ENCODE measurements around the gene ADAMTSL5. TPM values are rescaled to one million over a fixed set of nuclear protein-coding genes. Genes with fewer than 3 reads are reported as not detected.
A peak's percentile ranks its signal among the peaks of the same experiment; 100 is the strongest.

Gene ADAMTSL5
- total RNA-seq, 4 donors from 2014 or later: 1.3 to 9.7 (median 3.6) TPM

GRCh38 chr19:1489463-1490310 is 23.1 kb downstream of the ADAMTSL5 start:
- H3K9me3 ChIP-seq: no peaks in the 10 kb centered on the region

GRCh38 chr19:1488282-1488601 is 24.6 kb downstream of the ADAMTSL5 start:
- 87 to 93% methylated on average over 7 to 8 of the region's 11 CpGs for WGBS, 2 donors (ENCODE audit: low coverage in 1 of 2)
- Histone ChIP-seq H3K27me3 (peaks cover 19% of the 10 kb centered on the region), H3K4me1 (peaks cover 0 to 23% (median 12%) of the 10 kb centered on the region in 3 donors), H3K27ac (no peak overlapping the region), H3K36me3 (no peaks in the 10 kb centered on the region), H3K9me3 (no peaks in the 10 kb centered on the region), H3K4me3 (no peak overlapping the region)
- no peak for ATAC-seq
- TF ChIP-seq EP300 (IDR thresholded peaks at IDR 0.05) (no peak), POLR2A (IDR thresholded peaks at IDR 0.05) (no peak), POLR2AphosphoS5 (IDR thresholded peaks at IDR 0.05) (no peak)
- TF ChIP-seq, protein P1, sequence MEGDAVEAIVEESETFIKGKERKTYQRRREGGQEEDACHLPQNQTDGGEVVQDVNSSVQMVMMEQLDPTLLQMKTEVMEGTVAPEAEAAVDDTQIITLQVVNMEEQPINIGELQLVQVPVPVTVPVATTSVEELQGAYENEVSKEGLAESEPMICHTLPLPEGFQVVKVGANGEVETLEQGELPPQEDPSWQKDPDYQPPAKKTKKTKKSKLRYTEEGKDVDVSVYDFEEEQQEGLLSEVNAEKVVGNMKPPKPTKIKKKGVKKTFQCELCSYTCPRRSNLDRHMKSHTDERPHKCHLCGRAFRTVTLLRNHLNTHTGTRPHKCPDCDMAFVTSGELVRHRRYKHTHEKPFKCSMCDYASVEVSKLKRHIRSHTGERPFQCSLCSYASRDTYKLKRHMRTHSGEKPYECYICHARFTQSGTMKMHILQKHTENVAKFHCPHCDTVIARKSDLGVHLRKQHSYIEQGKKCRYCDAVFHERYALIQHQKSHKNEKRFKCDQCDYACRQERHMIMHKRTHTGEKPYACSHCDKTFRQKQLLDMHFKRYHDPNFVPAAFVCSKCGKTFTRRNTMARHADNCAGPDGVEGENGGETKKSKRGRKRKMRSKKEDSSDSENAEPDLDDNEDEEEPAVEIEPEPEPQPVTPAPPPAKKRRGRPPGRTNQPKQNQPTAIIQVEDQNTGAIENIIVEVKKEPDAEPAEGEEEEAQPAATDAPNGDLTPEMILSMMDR (IDR thresholded peaks at IDR 0.05): no peak

More at GRCh38 chr19:1489463-1490310, 23.1 kb downstream of the ADAMTSL5 start:
- Histone ChIP-seq H3K36me3 (no peaks in the 10 kb centered on the region), H3K27ac (peak overlapping the region; percentile 2 to 90 (median 78)), H3K27me3 (peaks cover 19% of the 10 kb centered on the region), H3K4me1 (peaks cover 0 to 23% (median 12%) of the 10 kb centered on the region in 3 donors), H3K4me3 (peak overlapping the region; percentile 43 to 62)
- no peak for ATAC-seq
- TF ChIP-seq POLR2AphosphoS5 (IDR thresholded peaks at IDR 0.05): no peak
- no peak for TF ChIP-seq EP300 (IDR thresholded peaks at IDR 0.05)
- no CpG with 5 or more reads among the region's 37 CpGs for WGBS, 2 donors (ENCODE audit: low coverage in 1 of 2)

GRCh38 chr19:1487576-1488281 is 25.1 kb downstream of the ADAMTSL5 start:
- TF ChIP-seq, protein P1 (IDR thresholded peaks at IDR 0.05): no peak
- TF ChIP-seq EP300 (IDR thresholded peaks at IDR 0.05) (no peak), POLR2A (IDR thresholded peaks at IDR 0.05) (no peak), POLR2AphosphoS5 (IDR thresholded peaks at IDR 0.05) (no peak)
- Histone ChIP-seq H3K36me3 (no peaks in the 10 kb centered on the region), H3K27ac (no peak overlapping the region), H3K4me3 (no peak overlapping the region), H3K4me1 (peaks cover 0 to 23% (median 12%) of the 10 kb centered on the region in 3 donors), H3K9me3 (no peaks in the 10 kb centered on the region), H3K27me3 (peaks cover 16% of the 10 kb centered on the region)
- ATAC-seq: no peak
- no CpG with 5 or more reads among the region's 40 CpGs for WGBS, 2 donors (ENCODE audit: low coverage in 1 of 2)

GRCh38 chr19:1486720-1487575 is 25.9 kb downstream of the ADAMTSL5 start:
- ATAC-seq: no peak
- no peaks in the 10 kb centered on the region for H3K36me3 ChIP-seq
- H3K9me3 ChIP-seq: no peaks in the 10 kb centered on the region
- H3K27ac ChIP-seq: no peak overlapping the region
- WGBS, 2 donors (ENCODE audit: low coverage in 1 of 2): 82 to 93% methylated on average over 2 to 3 of the region's 56 CpGs
- H3K4me3 ChIP-seq: no peak overlapping the region
- H3K27me3 ChIP-seq: peaks cover 8% of the 10 kb centered on the region
- H3K4me1 ChIP-seq: peaks cover 0 to 23% (median 12%) of the 10 kb centered on the region in 3 donors
- TF ChIP-seq, protein P1 (IDR thresholded peaks at IDR 0.05): no peak
- no peak for TF ChIP-seq POLR2AphosphoS5 (IDR thresholded peaks at IDR 0.05)
- TF ChIP-seq POLR2A (IDR thresholded peaks at IDR 0.05): no peak
- TF ChIP-seq EP300 (IDR thresholded peaks at IDR 0.05): no peak

DNA sequence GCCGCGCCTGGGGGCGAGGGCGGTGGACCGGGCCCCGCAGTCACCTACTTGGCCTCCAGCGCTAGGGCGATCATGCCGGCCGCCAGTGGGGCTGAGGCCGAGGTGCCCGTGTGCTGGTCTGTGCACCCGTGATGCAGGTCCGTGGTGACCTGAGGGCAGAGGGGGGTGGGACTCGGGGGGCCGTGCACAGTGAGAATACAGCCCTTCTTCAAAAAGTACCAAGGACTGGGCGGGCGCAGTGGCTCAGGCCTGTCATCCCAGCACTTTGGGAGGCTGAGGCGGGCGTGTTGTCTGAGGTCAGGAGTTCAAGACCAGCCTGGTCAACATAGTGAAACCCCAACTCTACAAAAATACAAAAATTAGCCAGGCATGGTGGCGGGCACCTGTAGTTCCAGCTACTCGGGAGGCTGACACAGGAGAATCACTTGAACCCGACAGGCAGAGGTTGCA is 28.8 kb downstream of the ADAMTSL5 start:
- Histone ChIP-seq H3K4me1 (peaks cover 0 to 9% (median 5%) of the 10 kb centered on the region in 3 donors), H3K9me3 (no peaks in the 10 kb centered on the region), H3K36me3 (no peaks in the 10 kb centered on the region), H3K27ac (no peak overlapping the region), H3K4me3 (no peak overlapping the region), H3K27me3 (no peaks in the 10 kb centered on the region)
- TF ChIP-seq, protein P1 (IDR thresholded peaks at IDR 0.05): no peak
- TF ChIP-seq POLR2A (IDR thresholded peaks at IDR 0.05): no peak
- no peak for TF ChIP-seq EP300 (IDR thresholded peaks at IDR 0.05)
- no peak for TF ChIP-seq POLR2AphosphoS5 (IDR thresholded peaks at IDR 0.05)
- ATAC-seq: no peak
- 97 to 100% methylated on average over 1 to 3 of the region's 23 CpGs for WGBS, 2 donors (ENCODE audit: low coverage in 1 of 2)

Measured in gastroesophageal sphincter (tissue), 4 donors.